ENCODE results near the gene WDR55. TPM values are rescaled to one million over a fixed set of nuclear protein-coding genes. Genes with fewer than 3 reads are reported as not detected.
"Not testable (repeated sequence)": the region's sequence is repeated elsewhere in the genome, so short reads cannot be mapped to it uniquely, and the experiment has no call there.

Gene WDR55
- 33.0 and 35.7 TPM in 2 replicates for total RNA-seq

- intact Hi-C loops (cut with micrococcal nuclease) = loop anchor here (1.0 to 2.0 kb wide), 12 partner anchors 17 to 361 kb away; partner anchors contain the start of genes ANKHD1, APBB3, EIF4EBP3 and HARS1
These were observed at the start of gene WDR55 for GRCh38 chr5:140664359-140665119. Gene WDR55, plus strand, starts transcription at chr5:140664904. Its CDS starts 9 bp downstream, at chr5:140664913.

GRCh38 chr5:140622301-140622700 is 42.4 kb upstream of the WDR55 start:
- intact Hi-C loops (cut with micrococcal nuclease) = no loop called here

- intact Hi-C loops (cut with micrococcal nuclease) = not testable (repeated sequence)
These were observed 41.6 kb upstream of the WDR55 start for GRCh38 chr5:140623061-140623460.

GRCh38 chr5:140624886-140625285 is 39.8 kb upstream of the WDR55 start:
- intact Hi-C loops (cut with micrococcal nuclease) = not testable (repeated sequence)

GRCh38 chr5:140627972-140628371 is 36.7 kb upstream of the WDR55 start:
- intact Hi-C loops (cut with micrococcal nuclease) = no loop called here

GRCh38 chr5:140628711-140629110 is 36.0 kb upstream of the WDR55 start:
- intact Hi-C loops (cut with micrococcal nuclease) = no loop called here

- intact Hi-C loops (cut with micrococcal nuclease) = no loop called here
These were observed 34.2 kb upstream of the WDR55 start for GRCh38 chr5:140630292-140631035.

- intact Hi-C loops (cut with micrococcal nuclease) = no loop called here
These were observed 33.7 kb upstream of the WDR55 start for GRCh38 chr5:140631036-140631417.

- intact Hi-C loops (cut with micrococcal nuclease) = loop anchor here (1.0 kb wide), 1 partner anchor 63 kb away; no protein-coding TSS in a partner anchor
These were observed 32.8 kb upstream of the WDR55 start for GRCh38 chr5:140631831-140632365.

- intact Hi-C loops (cut with micrococcal nuclease) = loop anchor here (1.0 kb wide), 1 partner anchor 63 kb away; no protein-coding TSS in a partner anchor
These were observed 32.2 kb upstream of the WDR55 start for GRCh38 chr5:140632366-140633020.

- intact Hi-C loops (cut with micrococcal nuclease) = no loop called here
These were observed 31.7 kb upstream of the WDR55 start, which contains the start of gene CD14 for GRCh38 chr5:140633021-140633471. Gene CD14, minus strand, starts transcription at chr5:140633175. Its CDS starts 104 bp downstream, at chr5:140633071.

GRCh38 chr5:140633501-140633900 is 31.2 kb upstream of the WDR55 start:
- intact Hi-C loops (cut with micrococcal nuclease) = no loop called here

- intact Hi-C loops (cut with micrococcal nuclease) = no loop called here
These were observed 30.6 kb upstream of the WDR55 start for GRCh38 chr5:140634103-140634502.

- intact Hi-C loops (cut with micrococcal nuclease) = loop anchor here (1.0 to 5.0 kb wide), 8 partner anchors 29 to 272 kb away; partner anchors contain the start of genes ANKHD1, APBB3, EIF4EBP3 and SLC35A4
These were observed 29.1 kb upstream of the WDR55 start for GRCh38 chr5:140635291-140636257.

- intact Hi-C loops (cut with micrococcal nuclease) = loop anchor here (2.0 to 5.0 kb wide), 4 partner anchors 53 to 529 kb away; partner anchors contain the start of genes HARS1 and HARS2
These were observed 27.2 kb upstream of the WDR55 start for GRCh38 chr5:140637371-140638100.

GRCh38 chr5:140638898-140639147 is 25.9 kb upstream of the WDR55 start:
- intact Hi-C loops (cut with micrococcal nuclease) = loop anchor here (1.0 to 5.0 kb wide), 14 partner anchors 8 to 530 kb away; partner anchors contain the start of genes ANKHD1, APBB3, EIF4EBP3 and HARS1

- intact Hi-C loops (cut with micrococcal nuclease) = loop anchor here (1.0 to 5.0 kb wide), 14 partner anchors 8 to 531 kb away; partner anchors contain the start of genes ANKHD1, APBB3, EIF4EBP3 and HARS1
These were observed 25.3 kb upstream of the WDR55 start, which contains the start of gene TMCO6 for GRCh38 chr5:140639148-140639981. Gene TMCO6, plus strand, starts transcription at chr5:140639451. Its CDS starts 77 bp downstream, at chr5:140639528.

- intact Hi-C loops (cut with micrococcal nuclease) = loop anchor here (10.0 kb wide), 1 partner anchor 923 kb away; no protein-coding TSS in a partner anchor
These were observed 23.0 kb upstream of the WDR55 start for GRCh38 chr5:140641716-140642115.
